K562 (cell line): Measurements from ENCODE around the gene CSF1. TPM values are rescaled to one million over a fixed set of nuclear protein-coding genes. Genes with fewer than 3 reads are reported as not detected.

Experiments used
- ARID2 ChIP-seq: fragments of 450-650 bp; IDR thresholded peaks from 2 replicates; pipeline ENCODE4 v1.6.1; 2017; ENCODE audit warnings: antibody characterized with exemption, mild to moderate bottlenecking
- CC2D1A ChIP-seq: fragments of 450-650 bp; IDR thresholded peaks from 2 replicates; pipeline ENCODE4 v1.6.1; 2017; ENCODE audit warnings: mild to moderate bottlenecking
- CHD2 ChIP-seq: IDR thresholded peaks from 2 replicates; pipeline ENCODE4 v1.6.1; 2011; ENCODE audit warnings: low read depth, low read length
- FOXK1 ChIP-seq: sonication (generic); formaldehyde crosslinking; IDR thresholded peaks from 2 replicates; pipeline ENCODE4 v1.8.0; 2022; ENCODE audit warnings: missing genetic modification reagents, mild to moderate bottlenecking, borderline replicate concordance
- KAT7 ChIP-seq: sonication (generic); formaldehyde crosslinking; IDR thresholded peaks from 2 replicates; pipeline ENCODE4 v1.8.0; 2022; ENCODE audit warnings: missing genetic modification reagents, mild to moderate bottlenecking, borderline replicate concordance
- MEIS2 ChIP-seq: fragments of 450-650 bp; IDR thresholded peaks from 2 replicates; pipeline ENCODE4 v1.6.1; 2014; ENCODE audit warnings: mild to moderate bottlenecking; ENCODE audit not compliant: partially characterized antibody
- MYC ChIP-seq, 2 experiments: fragments of 250-450 bp in 1 of 2; sonication (Bioruptor Pico) in 1 of 2; IDR thresholded peaks; 2 replicates each; pipeline versions ENCODE4 v1.5.1 to v1.6.1; 2012 to 2021; ENCODE audit warnings: low read depth in 2 of 2, borderline replicate concordance in 1 of 2, improper control_type of control experiment in 1 of 2, low read length in 1 of 2, mild to moderate bottlenecking in 1 of 2, moderate library complexity in 1 of 2
- NFIC ChIP-seq: fragments of 450-650 bp; IDR thresholded peaks from 2 replicates; pipeline ENCODE4 v1.6.1; 2017; ENCODE audit warnings: mild to moderate bottlenecking, inconsistent platforms
- POLR2AphosphoS5 ChIP-seq: IDR thresholded peaks from 2 replicates; pipeline ENCODE4 v1.6.1; 2011; ENCODE audit warnings: mild to moderate bottlenecking, low read depth, low read length, moderate library complexity; ENCODE audit not compliant: control insufficient read depth, insufficient read depth
- REST ChIP-seq, 2 experiments: fragments of 450-650 bp; formaldehyde crosslinking in 1 of 2; IDR thresholded peaks; 2 replicates each; pipeline versions ENCODE4 v1.4.0 to v1.6.1; 2014 to 2020; ENCODE audit warnings: mild to moderate bottlenecking in 2 of 2, borderline replicate concordance in 1 of 2, low read depth in 1 of 2
- SMAD1 ChIP-seq: fragments of 150-350 bp; IDR thresholded peaks from 2 replicates; pipeline ENCODE4 v1.6.1; 2014; ENCODE audit warnings: low read length, low read depth; ENCODE audit not compliant: partially characterized antibody
- SMARCE1 ChIP-seq: fragments of 450-650 bp; IDR thresholded peaks from 2 replicates; pipeline ENCODE4 v1.7.1; 2016; ENCODE audit warnings: mild to moderate bottlenecking
- TBP ChIP-seq: optimal IDR thresholded peaks from 2 replicates; pipeline ENCODE3; 2011; ENCODE audit warnings: low read depth, low read length, improper control_type of control experiment
- VEZF1 ChIP-seq: fragments of 200-800 bp; sonication (Bioruptor generic); IDR thresholded peaks from 2 replicates; pipeline ENCODE4 v1.6.1; 2017; ENCODE audit warnings: missing genetic modification characterization, missing compliant biosample characterization
- ZFP36 ChIP-seq: fragments of 150-350 bp; IDR thresholded peaks from 2 replicates; pipeline ENCODE4 v1.6.1; 2018; ENCODE audit warnings: low read length, low read depth; ENCODE audit not compliant: partially characterized antibody
- polyA plus RNA-seq, 8 experiments: library from polyadenylated mRNA; depleted of rRNA in 4 of 8; stranded (reverse) in 5 of 8; unstranded in 3 of 8; fragments of >200 nt; fragmentation: Nextera tagmentation in 2 of 8; fragmentation: Illumina TruSeq in 1 of 8; extraction: Ambion mirVana in 2 of 8; extraction: Trizol in 1 of 8; gene quantifications; 2 replicates each; pipeline versions ENCODE4 v1.2.1 to v1.2.3, GENCODE V29; 2011 to 2014; ENCODE audit warnings: inconsistent platforms in 1 of 8, missing spikeins in 1 of 8
- total RNA-seq, 7 experiments: library from RNA; depleted of rRNA in 6 of 7; stranded (reverse); fragments of >200 nt in 6 of 7; fragmentation: Illumina TruSeq in 2 of 7; extraction: Trizol in 2 of 7; gene quantifications; 2 replicates each; pipeline versions ENCODE4 v1.2.1 to v1.2.3, GENCODE V29; 2011 to 2021; ENCODE audit warnings: low replicate concordance in 1 of 7

Gene CSF1
- total and polyA plus RNA-seq, 9 of the 15 experiments (the other 6 are each of a cell fraction or from before 2014, with no cell fraction given) = 0.18 to 11.8 (median 2.8) TPM

- TF ChIP-seq SMARCE1 (peak; percentile 77), CHD2 (0 out of 2 replicates have a peak, but pooled peaks have one; percentile 10), MEIS2 (no peak), REST (IDR thresholded peaks at IDR 0.05; ENCODE audit: borderline replicate concordance) (no peak), REST (CRISPR knock-in tag; IDR thresholded peaks at IDR 0.05; ENCODE audit: low read depth) (no peak), FOXK1 (CRISPR knock-in tag) (no peak), POLR2AphosphoS5 (0 out of 2 replicates have a peak, but pooled peaks have one; percentile 29), KAT7 (CRISPR knock-in tag) (peak; percentile 29), ARID2 (0 out of 2 replicates have a peak, but pooled peaks have one; percentile 12), ZFP36 (no peak), CC2D1A (peak; percentile 28; the same call in 1 of the 2 replicates), TBP (peak; percentile 63), VEZF1 (CRISPR knock-in tag) (peak; percentile 95), SMAD1 (peak; percentile 14), NFIC (peak; percentile 99), MYC (IDR thresholded peaks at IDR 0.05; ENCODE audit: low read depth, low read length) (no peak; the same call in 1 of the 2 replicates), MYC (CRISPR knock-in tag; IDR thresholded peaks at IDR 0.05; ENCODE audit: borderline replicate concordance, low read depth) (peak; percentile 37; the same call in 1 of the 2 replicates)
These were observed at the start of gene CSF1 (continued) for GRCh38 chr1:109910123-109910962.
